ENCODE measurements around the gene GATA5. TPM values are rescaled to one million over a fixed set of nuclear protein-coding genes. Genes with fewer than 3 reads are reported as not detected.

The GATA5 gene
- polyA plus RNA-seq, 4 donors, result 6.9 to 7.6 (median 7.3) TPM

DNA sequence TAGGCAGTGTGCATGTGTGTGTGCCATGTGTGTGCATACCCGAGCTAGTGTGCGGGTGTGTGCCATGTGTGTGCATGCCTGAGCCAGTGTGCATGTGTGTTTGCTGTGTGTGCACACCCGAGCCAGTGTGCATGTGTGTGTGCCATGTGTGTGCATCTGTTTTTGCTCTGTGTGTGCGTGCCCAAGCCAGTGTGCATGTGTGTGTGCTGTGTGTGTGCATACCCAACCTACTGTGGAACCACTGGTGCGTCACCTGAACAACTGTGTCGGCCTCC is 54.1 kb downstream of the GATA5 start:
- no peak for DNase-seq (ENCODE audit: low read depth in 4 of 4, low spot score in 3 of 4)

DNA sequence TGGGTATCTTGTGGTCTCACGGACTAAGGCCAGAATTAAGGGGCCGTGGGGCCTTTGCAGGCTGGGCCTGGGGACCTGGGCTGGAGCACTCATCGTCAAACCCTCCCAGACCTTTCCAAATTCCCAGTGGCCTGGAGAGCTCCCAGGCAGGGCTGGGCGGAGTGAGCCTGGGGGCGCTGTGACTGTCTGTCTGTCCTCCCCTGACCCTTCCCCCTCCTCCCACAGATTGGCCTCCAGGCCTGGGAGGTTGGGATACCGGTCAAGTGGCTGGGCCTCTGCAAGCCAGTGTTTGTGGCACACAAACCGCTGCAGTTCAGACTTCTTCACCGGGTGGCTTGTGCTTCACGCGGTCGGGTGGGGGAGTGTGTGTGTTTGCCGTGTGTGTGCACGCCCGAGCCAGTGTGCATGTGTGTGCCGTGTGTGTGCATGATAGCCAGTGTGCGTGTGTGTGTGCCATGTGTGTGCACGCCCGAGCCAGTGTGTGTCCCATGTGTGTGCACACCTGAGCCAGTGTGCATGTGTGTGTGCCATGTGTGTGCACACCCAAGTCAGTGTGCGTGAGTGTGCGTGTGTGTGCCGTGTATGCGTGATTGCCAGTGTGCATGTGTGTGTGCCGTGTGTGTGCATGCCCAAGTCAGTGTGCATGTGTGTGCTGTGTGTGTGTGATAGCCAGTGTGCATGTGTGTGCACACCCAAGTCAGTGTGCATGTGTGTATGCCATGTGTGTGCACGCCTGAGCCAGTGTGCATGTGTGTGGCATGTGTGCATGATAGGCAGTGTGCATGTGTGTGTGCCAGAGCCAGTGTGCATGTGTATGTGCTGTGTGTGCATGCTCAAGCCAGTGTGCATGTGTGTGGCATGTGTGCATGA is 54.7 kb downstream of the GATA5 start:
- no peak for DNase-seq (ENCODE audit: low read depth in 4 of 4, low spot score in 3 of 4)

DNA sequence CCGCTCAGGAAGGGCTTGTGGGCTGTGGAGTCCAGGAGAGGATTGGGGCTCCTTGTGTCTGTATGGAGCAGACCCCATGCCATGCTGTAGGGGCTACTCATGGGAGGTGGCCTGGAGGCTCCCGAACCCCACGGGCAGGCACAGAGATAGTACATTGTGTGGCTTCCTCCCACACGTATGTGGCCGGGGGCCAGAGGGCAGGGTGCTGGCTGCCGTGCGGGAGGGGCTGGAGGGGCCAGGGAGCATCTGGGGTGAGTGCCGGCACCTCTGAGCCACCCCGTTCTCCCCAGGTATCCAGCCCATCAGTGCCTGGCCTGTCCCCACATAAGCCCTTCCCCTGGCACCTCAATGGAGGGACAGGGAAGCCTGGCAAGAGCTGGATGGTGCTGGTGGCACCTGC is 56.0 kb downstream of the GATA5 start:
- no peak for DNase-seq (ENCODE audit: low read depth in 4 of 4, low spot score in 3 of 4)

DNA sequence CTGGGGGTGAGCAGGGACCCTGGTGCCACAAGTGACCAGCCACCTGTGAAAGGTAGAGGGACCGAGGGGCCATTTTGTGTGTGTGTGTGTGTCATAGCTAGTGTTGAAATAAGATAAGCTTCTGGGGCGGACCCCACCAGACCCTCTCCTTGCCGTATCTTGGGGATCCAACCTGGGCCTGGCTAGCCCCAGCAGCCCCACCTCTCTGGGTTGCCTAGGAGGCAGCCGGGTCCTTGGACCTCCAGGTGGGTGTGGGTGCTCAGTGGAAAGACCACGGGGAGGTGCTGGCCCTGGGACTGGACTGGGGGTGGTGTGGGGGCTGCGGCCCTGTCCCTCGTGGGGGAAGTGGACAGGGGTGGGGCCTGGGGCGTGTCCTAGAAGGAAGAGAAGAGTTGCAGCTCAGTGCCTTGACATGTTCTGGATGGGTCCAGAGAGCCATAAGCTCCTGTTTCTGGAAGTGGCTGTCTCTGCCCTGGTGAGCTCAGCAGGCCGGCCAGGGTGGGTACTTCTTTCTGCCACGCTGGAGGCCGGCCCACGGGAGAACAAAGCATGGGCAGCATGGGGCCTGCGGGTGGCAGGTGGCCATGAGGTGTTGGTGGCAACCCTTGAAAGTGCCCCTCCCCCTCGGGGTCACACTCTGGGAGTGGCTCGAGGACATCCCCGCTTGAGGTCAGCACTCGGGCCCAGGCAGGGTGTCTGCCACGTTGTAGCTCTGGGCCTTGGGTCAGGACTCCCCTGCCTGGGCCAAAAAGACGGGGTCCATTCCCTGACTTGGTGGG is 56.9 kb downstream of the GATA5 start:
- no peak for DNase-seq (ENCODE audit: low read depth in 4 of 4, low spot score in 3 of 4)

DNA sequence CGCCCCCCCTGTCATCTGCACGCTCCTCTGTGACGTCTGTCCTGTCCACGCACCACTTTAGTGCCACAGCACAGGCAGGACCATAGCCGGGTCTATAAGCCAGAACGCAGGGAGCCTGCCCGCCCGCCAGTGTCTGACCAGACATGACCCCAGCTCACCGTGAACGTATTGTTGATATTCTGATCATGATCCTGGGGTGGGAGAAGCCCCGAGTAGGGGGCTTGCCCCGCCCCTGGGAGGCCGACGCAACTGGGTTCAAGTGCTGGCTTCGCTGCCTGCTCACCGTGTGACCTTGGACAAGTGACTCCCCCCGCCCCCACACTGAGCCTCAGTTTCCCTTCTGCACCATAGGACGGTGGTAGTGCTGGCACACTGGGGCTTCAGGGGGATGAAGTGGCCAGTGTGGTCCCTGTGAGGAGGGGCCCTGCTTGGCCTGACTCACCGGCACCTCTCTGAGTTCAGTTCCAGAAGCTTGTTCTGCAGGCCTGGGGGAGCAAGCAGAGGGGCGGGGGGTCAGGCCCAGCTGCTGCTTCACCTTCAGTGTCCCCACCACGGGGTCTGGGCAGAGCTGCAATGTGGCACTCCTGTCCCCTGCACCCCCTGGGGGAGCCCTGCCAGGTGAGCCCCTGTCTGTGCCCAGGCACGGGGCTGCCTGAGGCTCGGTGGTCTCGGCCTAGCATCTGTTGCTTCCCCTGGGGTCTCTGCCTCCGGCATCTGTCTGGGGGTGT is 57.6 kb downstream of the GATA5 start:
- no peak for DNase-seq (ENCODE audit: low read depth in 4 of 4, low spot score in 3 of 4)

DNA sequence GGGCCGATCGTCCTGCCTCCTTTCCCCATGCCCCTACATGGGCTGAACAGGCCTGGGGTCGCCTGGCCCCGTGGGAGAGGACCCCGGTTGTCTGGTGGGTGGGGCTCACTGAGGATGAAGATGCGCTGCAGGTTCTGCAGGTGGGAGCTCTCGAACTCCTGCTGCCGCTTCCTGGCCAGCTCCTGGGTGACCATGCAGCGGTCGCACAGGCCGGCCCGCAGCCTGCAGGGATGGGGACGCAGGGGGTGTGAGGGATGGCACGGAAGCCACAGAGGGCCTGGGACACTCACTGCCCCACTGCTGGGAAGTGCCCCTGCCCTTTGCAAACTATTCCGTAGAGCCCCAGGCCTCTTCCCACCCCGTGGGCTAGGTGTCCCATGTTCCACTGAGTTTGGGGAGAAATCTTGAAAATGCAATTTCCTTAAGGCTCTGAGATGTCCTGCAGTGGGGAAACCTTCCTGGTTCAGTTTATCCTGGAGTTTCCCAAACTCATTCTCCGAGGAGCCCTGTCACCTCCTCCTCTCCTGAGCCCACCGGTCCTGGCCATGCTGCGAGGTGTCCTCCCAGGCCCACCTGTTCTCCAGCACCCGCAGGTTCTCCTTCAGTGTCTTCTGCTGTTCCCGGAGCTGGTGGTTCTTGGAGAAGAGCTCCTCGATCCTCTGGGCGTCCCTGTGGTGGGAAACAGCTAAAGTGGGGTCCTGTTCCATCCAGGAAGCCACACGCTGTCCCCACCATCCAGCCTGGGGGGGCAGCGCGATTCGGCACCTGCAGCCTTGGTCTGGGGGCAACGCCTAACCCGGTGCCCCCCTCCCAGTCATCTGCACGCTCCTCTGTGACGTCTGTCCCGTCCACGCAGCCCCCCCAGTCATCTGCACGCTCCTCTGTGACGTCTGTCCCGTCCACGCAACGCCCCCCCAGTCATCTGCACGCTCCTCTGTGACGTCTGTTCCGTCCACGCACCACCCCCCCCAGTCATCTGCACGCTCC is 58.9 kb downstream of the GATA5 start:
- DNase-seq (ENCODE audit: low read depth in 4 of 4, low spot score in 3 of 4), result no peak

DNA sequence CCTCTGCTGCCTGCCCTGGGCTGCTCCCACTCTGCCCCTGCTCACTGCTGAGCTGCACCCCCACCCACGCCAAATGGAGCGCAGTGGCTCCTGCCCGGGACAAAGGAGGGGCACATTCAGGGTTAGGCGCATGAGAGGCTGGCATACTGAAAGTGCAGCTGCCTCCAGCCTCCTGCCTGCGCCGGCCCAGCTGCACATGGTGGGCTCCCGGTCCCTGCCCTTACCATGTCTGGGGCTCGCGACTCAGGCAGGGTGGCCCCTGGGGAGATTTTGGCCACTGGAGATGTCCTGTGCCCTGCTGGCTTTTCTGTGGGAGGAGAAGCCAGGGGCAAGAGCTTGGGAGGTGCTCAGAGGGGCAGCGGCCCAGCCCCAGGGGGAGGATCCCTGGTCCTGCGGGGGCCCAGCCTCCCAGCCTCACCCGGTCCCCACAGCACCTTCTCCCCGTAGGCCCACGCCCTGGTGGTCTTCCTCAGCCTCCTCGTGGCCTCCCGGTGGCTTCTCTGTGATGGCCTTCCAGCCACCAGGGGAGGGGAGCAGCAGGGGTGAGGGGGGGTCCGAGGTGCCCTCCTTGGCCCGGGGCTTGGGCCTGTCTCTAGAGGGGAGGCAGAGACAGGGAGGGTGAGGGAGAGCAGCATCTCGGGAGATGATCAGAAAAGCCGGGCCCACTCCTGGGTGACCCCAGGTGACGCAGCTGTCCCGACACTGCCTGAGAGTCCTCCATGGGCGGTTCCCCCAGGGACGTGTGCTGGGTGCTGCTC is 60.3 kb downstream of the GATA5 start:
- DNase-seq (ENCODE audit: low read depth in 4 of 4, low spot score in 3 of 4), result no peak

DNA sequence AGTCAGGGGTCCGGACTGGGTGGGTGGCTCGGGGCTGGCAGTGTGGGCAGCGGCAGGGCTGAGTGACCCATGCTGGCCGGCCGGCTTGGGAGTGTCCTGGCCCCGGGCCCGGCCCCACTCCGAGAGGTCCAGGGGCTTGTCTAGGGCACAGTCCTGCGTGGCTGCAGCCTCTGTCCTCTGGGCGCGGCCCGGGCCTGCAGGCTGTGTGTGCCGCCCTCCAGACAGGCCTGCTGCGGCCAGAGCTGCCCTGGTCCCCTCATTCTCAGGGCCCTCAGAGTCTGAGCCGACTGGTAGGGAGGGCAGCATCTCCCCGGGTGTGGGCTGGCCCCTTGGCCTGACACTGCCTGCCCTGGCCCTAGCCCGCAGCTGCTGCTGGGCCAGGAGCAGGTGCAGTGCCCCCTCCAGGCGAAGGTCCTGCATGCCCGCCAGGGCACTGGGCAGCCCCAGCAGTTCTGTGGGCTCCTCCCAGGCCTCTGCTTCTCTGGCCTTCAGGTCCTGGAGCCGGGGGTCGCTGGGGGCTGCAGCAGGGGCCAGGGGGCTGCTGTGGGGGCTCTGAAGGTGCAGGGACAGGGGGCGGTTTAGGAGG is 61.8 kb downstream of the GATA5 start:
- no peak for DNase-seq (ENCODE audit: low read depth in 4 of 4, low spot score in 3 of 4)

Other genes starting within 250 kb of the GATA5 start
- gene OSBPL2, start 237.5 kb downstream of the GATA5 start, polyA plus RNA-seq (ENCODE audit: insufficient read length in 4 of 4), result 10 to 100 TPM; 30.2 to 38.4 (median 34.5) TPM
- 10 to 100 TPM; 47.3 to 68.7 (median 48.4) TPM for gene ADRM1, start 173.0 kb downstream of the GATA5 start, polyA plus RNA-seq (ENCODE audit: insufficient read length in 4 of 4)
- gene LAMA5, start 108.7 kb downstream of the GATA5 start, polyA plus RNA-seq (ENCODE audit: insufficient read length in 4 of 4), result 100 to 1,000 TPM; 104 to 196 (median 133) TPM
- gene RPS21, start 88.9 kb downstream of the GATA5 start, polyA plus RNA-seq (ENCODE audit: insufficient read length in 4 of 4), result 1,000 to 10,000 TPM in 1 of 4 donors, 100 to 1,000 TPM in 3; 692 to 1,041 (median 746) TPM
- 10 to 100 TPM in 3 of 4 donors, 1 to 10 TPM in 1; 9.4 to 11.8 (median 10.4) TPM for gene CABLES2, start 68.7 kb downstream of the GATA5 start, polyA plus RNA-seq (ENCODE audit: insufficient read length in 4 of 4)
- 1 to 10 TPM; 1.4 to 2.3 (median 1.7) TPM for gene RBBP8NL, start 48.5 kb downstream of the GATA5 start, polyA plus RNA-seq (ENCODE audit: insufficient read length in 4 of 4)
- 1 to 10 TPM; 2.5 to 8.6 (median 3.0) TPM for gene SLCO4A1, start 166.5 kb upstream of the GATA5 start, polyA plus RNA-seq (ENCODE audit: insufficient read length in 4 of 4)
- 1 to 10 TPM; 1.0 to 1.4 (median 1.2) TPM for gene NTSR1, start 232.8 kb upstream of the GATA5 start, polyA plus RNA-seq (ENCODE audit: insufficient read length in 4 of 4)

Measured in right renal pelvis (tissue), 4 donors.